ENCODE data around the gene FHOD3.

GRCh38 chr18:36547544-36547943 lies 250.0 kb downstream of the FHOD3 start:
- no peak for TF ChIP-seq CTCF (conservative IDR thresholded peaks at IDR 0.05; ENCODE audit: low read depth, low read length)
- no peak for TF ChIP-seq EZH2phosphoT487 (IDR thresholded peaks at IDR 0.05; ENCODE audit: borderline replicate concordance, low read length)
